T follicular helper cell (primary cell): ENCODE results near the gene COMMD2.

Experiments used
- DNase-seq: peaks from one replicate; pipeline ENCODE4 v3.0.0-alpha.2; 2020; ENCODE audit warnings: low read depth
- total RNA-seq, 2 experiments: gene quantifications; one replicate each; lab custom pipeline; 2026; lab: John Stamatoyannopoulos, UW

COMMD2 gene
- 40.1 to 48.0 reads per million in 2 experiments for total RNA-seq

- peak; percentile 38 for DNase-seq
Observed at GRCh38 chr3:149752051-149752787, at the start of gene COMMD2. Gene COMMD2, minus strand, starts transcription at chr3:149752489. Its CDS starts 45 bp downstream, at chr3:149752444.

DNA sequence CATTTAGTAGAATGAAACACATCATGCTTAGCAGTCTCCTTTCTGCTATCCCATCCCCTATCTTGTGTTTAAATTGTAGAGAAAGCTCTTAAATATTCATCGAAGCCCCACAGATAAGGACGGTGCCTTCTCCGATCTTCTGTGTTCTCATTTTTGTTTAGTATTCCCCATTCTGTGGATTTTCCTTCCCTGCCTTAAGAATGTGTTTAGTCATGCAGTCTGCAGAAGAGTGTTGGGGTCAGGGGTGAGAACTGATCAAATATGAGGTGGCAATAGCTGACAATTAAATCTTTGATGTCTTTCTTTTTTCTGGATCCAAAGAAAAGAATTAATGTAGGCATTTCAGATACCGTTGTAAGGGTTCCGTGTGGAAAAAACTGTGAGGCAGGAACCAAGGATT, 49.4 kb upstream of the COMMD2 start:
- DNase-seq: no peak

DNA sequence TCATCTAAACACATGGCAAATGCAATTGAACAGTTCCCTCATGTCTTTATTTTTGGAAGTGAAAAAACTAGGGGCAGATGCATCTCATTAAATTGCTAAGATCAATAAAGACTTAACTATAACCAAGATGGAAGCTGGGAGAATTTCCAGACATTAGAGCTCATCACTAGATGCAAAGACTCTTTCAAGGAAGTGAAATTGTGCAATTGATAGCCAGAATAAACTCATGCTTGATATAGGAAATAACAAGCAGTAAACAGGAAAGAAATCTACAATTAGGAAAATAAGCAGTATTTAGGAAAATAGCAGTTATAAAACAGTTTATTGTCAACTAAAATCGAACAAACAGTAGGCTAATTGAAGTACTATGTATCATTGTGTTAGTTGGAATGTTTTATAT, 48.9 kb upstream of the COMMD2 start:
- no peak for DNase-seq

- no peak for DNase-seq
Observed at GRCh38 chr3:149800693-149801092, 48.4 kb upstream of the COMMD2 start.

GRCh38 chr3:149796026-149796425, 43.7 kb upstream of the COMMD2 start:
- no peak for DNase-seq

DNA sequence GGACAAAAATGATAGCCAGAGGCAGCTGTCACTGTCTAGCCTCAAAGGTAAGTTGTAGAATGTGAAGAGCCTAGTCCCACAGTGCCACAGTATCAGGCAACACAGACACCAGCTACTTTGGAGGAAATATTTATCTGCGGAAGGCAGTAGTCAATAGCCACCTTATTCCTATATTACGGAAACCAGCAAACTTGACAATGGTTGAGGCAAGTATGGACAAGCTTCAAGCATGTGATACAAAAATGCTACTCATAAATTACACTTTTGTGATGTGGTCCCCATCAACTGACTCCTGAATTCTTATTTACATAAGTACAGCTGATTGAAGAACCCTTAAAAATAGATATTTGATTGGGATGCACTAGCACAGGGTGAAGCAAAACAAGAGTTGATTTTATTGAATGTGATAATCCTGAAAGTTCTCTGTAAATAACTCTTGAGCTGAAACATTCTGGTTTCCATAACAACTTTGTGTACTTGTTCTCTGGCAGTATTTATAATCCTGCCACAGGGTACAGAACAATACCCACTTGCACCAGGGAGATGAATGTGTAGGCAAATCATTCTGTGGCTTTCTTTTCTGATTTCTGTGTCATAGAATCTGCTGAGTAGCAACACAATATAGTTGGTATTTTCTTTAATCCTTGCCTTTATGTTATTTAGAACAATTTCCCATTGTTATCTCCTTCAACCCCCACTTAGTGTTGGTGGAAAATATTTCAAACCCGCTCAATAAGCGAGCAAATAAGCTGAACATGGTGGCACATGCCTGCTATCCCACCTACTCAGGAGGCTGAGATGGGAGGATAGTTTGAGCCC, 40.4 kb upstream of the COMMD2 start, which contains the start of gene ANKUB1:
Gene ANKUB1, minus strand, starts transcription at position 103 of the 819 bp plus-strand sequence. CDS start 188 bp downstream, outside the sequence.
- no peak for DNase-seq

DNA sequence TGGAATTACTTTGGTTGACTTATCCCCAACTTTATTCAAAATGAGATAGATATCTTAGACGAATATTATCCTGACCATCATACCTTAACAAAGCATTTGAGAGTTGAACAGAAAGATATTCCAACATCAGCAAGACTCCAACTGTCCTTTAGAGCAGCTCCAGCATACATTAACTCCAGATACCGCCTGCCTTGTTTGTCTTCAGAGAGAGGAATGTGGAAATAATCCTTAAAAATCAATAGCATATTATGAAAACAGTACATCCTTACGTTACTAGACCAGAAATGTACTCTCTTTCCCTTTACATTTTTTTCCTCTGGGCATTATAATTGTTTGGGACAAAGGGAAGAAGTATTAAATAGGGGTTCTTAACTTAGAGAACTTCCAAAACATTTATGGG, 38.4 kb upstream of the COMMD2 start:
- no peak for DNase-seq

- DNase-seq: no peak
Observed at GRCh38 chr3:149790268-149790667, 38.0 kb upstream of the COMMD2 start.

GRCh38 chr3:149784064-149784704, 31.9 kb upstream of the COMMD2 start:
- DNase-seq: no peak

- DNase-seq: no peak
Observed at GRCh38 chr3:149783576-149783975, 31.3 kb upstream of the COMMD2 start.

GRCh38 chr3:149781741-149782140, 29.5 kb upstream of the COMMD2 start:
- no peak for DNase-seq

DNA sequence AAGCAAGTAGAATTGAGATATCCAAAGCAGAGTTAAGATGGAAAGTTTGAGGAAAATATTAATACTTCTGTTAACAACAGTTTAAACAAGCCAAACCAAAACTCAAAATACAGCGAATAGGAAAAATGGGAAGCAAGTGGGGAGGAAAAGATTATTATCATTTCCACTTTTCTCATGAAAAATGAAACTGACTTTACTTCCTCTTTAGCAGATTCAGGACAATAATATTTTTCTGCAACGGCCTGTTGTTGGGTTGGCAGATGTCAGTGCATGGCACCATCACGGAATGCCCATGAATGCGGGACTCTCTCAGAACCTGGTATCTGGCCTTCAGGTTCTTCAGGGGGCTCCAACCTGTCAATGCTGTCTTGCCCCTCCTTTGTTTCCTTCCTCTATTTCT, 28.9 kb upstream of the COMMD2 start:
- DNase-seq: no peak

DNA sequence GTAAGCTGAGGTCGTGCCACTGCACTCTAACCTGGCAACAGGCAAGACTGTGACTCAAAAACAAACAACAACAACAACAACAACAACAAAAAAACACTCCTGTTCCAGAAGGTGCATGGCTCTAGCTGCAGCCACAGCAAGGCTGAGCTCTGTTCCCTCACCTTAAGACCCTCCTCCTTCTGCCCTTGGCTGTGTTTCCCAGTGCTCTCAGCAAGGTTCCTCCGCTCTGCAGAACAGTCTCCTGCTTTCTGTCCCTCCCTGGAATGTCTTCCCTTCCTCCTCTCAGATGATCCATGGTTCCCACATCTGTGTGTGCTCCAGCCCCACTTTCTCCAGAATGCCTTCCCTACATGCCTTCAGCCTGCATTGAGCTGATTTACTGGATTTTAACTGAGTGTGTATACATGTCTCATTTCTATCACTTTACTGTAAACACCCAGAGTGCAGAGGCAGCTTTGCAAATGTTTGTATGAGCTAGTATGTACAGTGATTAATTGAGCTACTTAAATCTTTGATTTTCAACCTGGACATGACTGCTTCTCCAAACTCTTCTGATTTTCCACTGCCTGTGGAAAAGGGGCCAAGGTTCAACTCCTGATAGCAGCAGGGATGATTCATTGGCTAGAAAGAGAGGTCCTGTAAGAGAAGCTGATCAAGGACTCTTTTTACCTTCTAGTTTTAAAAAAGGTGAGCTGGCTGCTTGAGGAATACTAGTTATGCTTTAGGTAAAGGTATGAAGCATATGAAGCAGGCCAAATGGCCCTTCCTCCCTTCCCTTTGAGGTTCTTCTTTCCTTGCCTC, 25.3 kb upstream of the COMMD2 start:
- no peak for DNase-seq

- no peak for DNase-seq
Observed at GRCh38 chr3:149776170-149776569, 23.9 kb upstream of the COMMD2 start.

- DNase-seq: no peak
Observed at GRCh38 chr3:149772861-149773260, 20.6 kb upstream of the COMMD2 start.

- DNase-seq: peak; percentile 10
Observed at GRCh38 chr3:149771652-149772271, 19.5 kb upstream of the COMMD2 start.

DNA sequence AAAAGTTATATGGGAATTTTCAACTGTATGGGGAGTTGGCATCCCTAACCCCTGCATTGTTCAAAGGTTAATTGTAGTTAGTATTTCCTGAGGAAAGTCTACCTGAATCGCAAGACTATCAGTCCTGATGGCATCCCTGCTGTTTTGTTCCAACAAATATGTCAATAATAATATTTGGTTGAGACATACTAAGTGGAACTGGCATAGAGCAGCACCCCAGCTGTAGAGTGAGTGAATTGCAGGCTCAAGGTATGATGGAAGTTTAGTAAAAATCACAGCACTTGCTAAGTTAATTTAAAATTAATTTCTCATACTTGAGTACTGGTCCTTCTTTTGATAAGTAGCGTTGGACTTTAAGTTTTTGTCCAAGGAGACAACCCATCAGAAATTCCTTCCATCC, 18.0 kb upstream of the COMMD2 start:
- no peak for DNase-seq

- DNase-seq: no peak
Observed at GRCh38 chr3:149768704-149769103, 16.4 kb upstream of the COMMD2 start.

GRCh38 chr3:149767720-149768119, 15.4 kb upstream of the COMMD2 start:
- no peak for DNase-seq

DNA sequence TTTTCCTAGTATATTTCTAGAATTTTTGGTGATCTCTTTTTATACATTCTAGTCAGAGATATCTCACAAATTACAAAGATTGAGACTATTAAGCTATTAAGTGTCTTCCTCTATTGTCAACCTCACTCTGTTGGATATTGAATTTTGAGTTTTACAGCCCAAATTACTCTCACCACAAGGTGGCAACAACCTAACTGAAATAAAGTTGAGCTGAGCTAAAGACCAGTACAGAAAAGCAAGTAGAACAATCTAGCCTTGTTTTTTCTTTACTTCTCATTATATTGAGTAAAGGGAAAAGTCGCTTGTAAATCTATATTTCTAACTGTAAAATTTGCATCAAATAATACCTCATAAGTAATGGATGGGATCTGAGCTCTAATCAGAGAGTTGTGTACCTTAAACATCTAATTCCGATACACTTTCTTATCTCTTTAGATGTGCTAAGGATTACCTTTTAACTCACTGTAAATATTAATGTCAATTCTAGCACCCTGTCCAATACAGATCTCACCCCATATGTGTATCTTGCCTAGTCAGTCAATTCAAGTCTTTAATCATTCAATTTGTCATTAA, 13.6 kb upstream of the COMMD2 start:
- no peak for DNase-seq

- DNase-seq: no peak
Observed at GRCh38 chr3:149764302-149764701, 12.0 kb upstream of the COMMD2 start.
